H7 (cell line): ENCODE results near the gene TIMM13. TPM values are rescaled to one million over a fixed set of nuclear protein-coding genes. Genes with fewer than 3 reads are reported as not detected.

Experiments
- DNase-seq: peaks from one replicate; pipeline ENCODE4 v3.0.0; 2012
- H3K27me3 ChIP-seq: 2 replicates; pipeline ENCODE4 v1.6.0; 2011; ENCODE audit warnings: mild to moderate bottlenecking, low read length; ENCODE audit not compliant: control insufficient read depth, insufficient read depth
- H3K36me3 ChIP-seq: replicated peaks from 2 replicates; pipeline ENCODE4 v1.5.1; 2011; ENCODE audit warnings: low read length; ENCODE audit not compliant: control insufficient read depth, insufficient read depth
- H3K4me3 ChIP-seq: 2 replicates; pipeline ENCODE4 v1.5.1; 2011; ENCODE audit warnings: low read depth, mild to moderate bottlenecking, control low read depth, low read length, moderate library complexity; ENCODE audit not compliant: insufficient read depth
- total RNA-seq: library from RNA; depleted of rRNA; stranded (reverse); fragments of >200 nt; shearing (Covaris generic); gene quantifications from 2 replicates; pipeline ENCODE4 v1.2.3, GENCODE V29; 2014; rRNA removed

TIMM13 gene
- total RNA-seq, 1 experiment from 2014 or later, result 179 TPM

GRCh38 chr19:2376784-2377519 is 50.4 kb downstream of the TIMM13 start:
- Histone ChIP-seq H3K36me3 (no peaks in the 10 kb centered on the region), H3K27me3 (no peaks in the 10 kb centered on the region), H3K4me3 (no peak overlapping the region)
- peak; percentile 42 for DNase-seq

Other genes starting within 250 kb of the TIMM13 start
- 269 and 295 TPM in 2 replicates for gene PLEKHJ1, start 191.3 kb downstream of the TIMM13 start, total RNA-seq
- 107 and 115 TPM in 2 replicates for gene SF3A2, start 190.8 kb downstream of the TIMM13 start, total RNA-seq
- gene AMH, start 178.3 kb downstream of the TIMM13 start, total RNA-seq, result 10.5 and 12.8 TPM in 2 replicates
- gene JSRP1, start 171.2 kb downstream of the TIMM13 start, total RNA-seq, result not detected in 2 replicates
- gene PEAK3, start 145.4 kb downstream of the TIMM13 start, total RNA-seq, result not detected in 2 replicates
- gene LINGO3, start 119.4 kb downstream of the TIMM13 start, total RNA-seq, result 1.1 and 2.7 TPM in 2 replicates
- 320 and 421 TPM in 2 replicates for gene LSM7, start 99.0 kb downstream of the TIMM13 start, total RNA-seq
- gene SPPL2B, start 98.9 kb downstream of the TIMM13 start, total RNA-seq, result 65.9 and 75.3 TPM in 2 replicates
- gene TMPRSS9, start 67.3 kb downstream of the TIMM13 start, total RNA-seq, result 0.48 TPM in 1 of 2 replicates, not detected in the other
- gene LMNB2, start 29.4 kb upstream of the TIMM13 start, total RNA-seq, result 204 and 229 TPM in 2 replicates
- 29.4 and 39.9 TPM in 2 replicates for gene GADD45B, start 48.5 kb upstream of the TIMM13 start, total RNA-seq